Measurements from ENCODE around the gene DLX3. TPM values are rescaled to one million over a fixed set of nuclear protein-coding genes. Genes with fewer than 3 reads are reported as not detected.

Gene DLX3
- total RNA-seq, 1 experiment from 2014 or later, result 4.9 TPM

DNA sequence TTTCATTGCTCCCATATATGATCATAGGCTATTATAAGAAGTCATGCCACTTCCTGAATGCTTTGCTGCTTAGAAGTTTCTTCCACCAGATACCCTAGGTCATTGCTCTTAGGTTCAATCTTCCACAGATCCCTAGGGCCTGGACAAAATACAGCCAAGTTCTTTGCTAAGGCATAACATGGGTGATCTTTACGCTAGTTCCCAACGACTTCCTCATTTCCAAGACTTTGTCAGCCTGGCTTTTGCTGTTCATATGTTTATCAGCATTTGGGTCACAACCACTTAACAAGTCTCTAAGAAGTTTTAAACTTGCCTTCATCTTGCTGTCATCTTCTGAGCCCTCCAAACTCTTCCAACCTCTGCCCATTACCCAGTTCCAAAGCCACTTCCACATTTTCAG is 20.1 kb upstream of the DLX3 start:
- Mint-ChIP-seq H3K27ac (ENCODE audit: unreplicated experiment) (no peak overlapping the region), H3K27me3 (ENCODE audit: insufficient read depth, unreplicated experiment) (no peaks in the 10 kb centered on the region), H3K36me3 (ENCODE audit: insufficient read depth, unreplicated experiment) (no peaks in the 10 kb centered on the region), H3K9me3 (ENCODE audit: unreplicated experiment) (peaks cover 14% of the 10 kb centered on the region), H3K4me3 (ENCODE audit: unreplicated experiment) (no peak overlapping the region), H3K4me1 (ENCODE audit: low read depth, unreplicated experiment) (no peaks in the 10 kb centered on the region)
- TF ChIP-seq CTCF (IDR thresholded peaks at IDR 0.05; ENCODE audit: insufficient read depth in 1 of 2, low read depth in 1 of 2, low read length in 1 of 2, severe bottlenecking in 1 of 2, unreplicated experiment in 1 of 2), result no peak
- POLR2A ChIA-PET, result interaction anchor here (1.0 kb wide), 1 partner anchor 41 kb away, joined by 3 read pairs; the partner anchor contains the start of gene ITGA3
- Histone ChIP-seq H3K4me3 (ENCODE audit: low read depth, low read length) (no peak overlapping the region), H3K27me3 (replicated peaks; ENCODE audit: control insufficient read depth, insufficient read depth, low read length) (no peaks in the 10 kb centered on the region), H3K36me3 (ENCODE audit: control insufficient read depth, insufficient read depth, low read length) (no peaks in the 10 kb centered on the region), H3K9me3 (no peaks in the 10 kb centered on the region), H3K4me1 (no peaks in the 10 kb centered on the region)
- CTCF ChIA-PET, result no interaction called here
- intact Hi-C loops (cut with micrococcal nuclease; ENCODE audit: unreplicated experiment), result no loop called here
- no TSS peak for BruUV-seq (replicated peaks)
- DNase-seq, result no peak

DNA sequence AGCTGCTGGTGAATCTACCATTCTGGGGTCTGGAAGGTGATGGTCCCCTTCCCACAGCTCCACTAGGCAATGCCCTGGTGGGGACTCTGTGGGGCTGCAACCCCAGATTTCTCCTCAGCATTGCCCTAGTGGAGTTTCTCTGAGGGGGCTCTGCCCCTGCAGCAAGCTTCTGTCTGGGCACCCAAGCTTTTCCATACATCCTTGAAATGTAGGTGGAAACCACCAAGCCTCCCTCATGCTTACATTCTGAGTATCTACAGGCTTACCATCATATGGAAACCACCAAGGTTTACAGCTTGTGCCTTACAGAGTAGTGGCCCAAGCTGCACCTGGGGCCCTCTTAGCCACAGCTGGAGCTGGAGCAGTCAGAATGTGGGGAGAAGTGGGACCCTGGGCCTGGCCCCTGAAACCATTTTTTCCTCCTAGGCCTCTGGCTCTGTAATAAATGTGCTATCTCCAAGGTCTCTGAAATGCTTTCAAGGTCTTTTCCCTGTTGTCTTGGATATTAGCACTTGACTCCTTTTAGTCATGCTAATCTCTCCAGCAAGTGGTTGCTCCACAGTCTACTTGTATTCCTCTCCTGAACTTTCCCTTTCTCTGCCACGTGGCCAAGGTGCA is 19.6 kb upstream of the DLX3 start:
- no peak overlapping the region for H3K4me3 ChIP-seq (ENCODE audit: low read depth, low read length)
- CTCF ChIA-PET, result no interaction called here
- POLR2A ChIA-PET, result interaction anchor here (1.0 kb wide), 1 partner anchor 42 kb away, joined by 3 read pairs; the partner anchor contains the start of gene ITGA3
- TF ChIP-seq CTCF (IDR thresholded peaks at IDR 0.05; ENCODE audit: insufficient read depth in 1 of 2, low read depth in 1 of 2, low read length in 1 of 2, severe bottlenecking in 1 of 2, unreplicated experiment in 1 of 2), result no peak
- intact Hi-C loops (cut with micrococcal nuclease; ENCODE audit: unreplicated experiment), result no loop called here
- H3K27ac Mint-ChIP-seq (ENCODE audit: unreplicated experiment), result no peak overlapping the region
- DNase-seq, result no peak
- peaks cover 14% of the 10 kb centered on the region for H3K9me3 Mint-ChIP-seq (ENCODE audit: unreplicated experiment)
- no peak overlapping the region for H3K4me3 Mint-ChIP-seq (ENCODE audit: unreplicated experiment)
- no peaks in the 10 kb centered on the region for H3K36me3 Mint-ChIP-seq (ENCODE audit: insufficient read depth, unreplicated experiment)
- H3K9me3 ChIP-seq, result no peaks in the 10 kb centered on the region
- no peaks in the 10 kb centered on the region for H3K4me1 ChIP-seq
- H3K36me3 ChIP-seq (ENCODE audit: control insufficient read depth, insufficient read depth, low read length), result no peaks in the 10 kb centered on the region
- H3K27me3 ChIP-seq (replicated peaks; ENCODE audit: control insufficient read depth, insufficient read depth, low read length), result no peaks in the 10 kb centered on the region
- no TSS peak for BruUV-seq (replicated peaks)
- no peaks in the 10 kb centered on the region for H3K4me1 Mint-ChIP-seq (ENCODE audit: low read depth, unreplicated experiment)
- no peaks in the 10 kb centered on the region for H3K27me3 Mint-ChIP-seq (ENCODE audit: insufficient read depth, unreplicated experiment)

GRCh38 chr17:50013079-50013478 is 18.1 kb upstream of the DLX3 start:
- Histone ChIP-seq H3K36me3 (ENCODE audit: control insufficient read depth, insufficient read depth, low read length) (no peaks in the 10 kb centered on the region), H3K9me3 (no peaks in the 10 kb centered on the region), H3K4me1 (no peaks in the 10 kb centered on the region), H3K4me3 (ENCODE audit: low read depth, low read length) (no peak overlapping the region), H3K27me3 (replicated peaks; ENCODE audit: control insufficient read depth, insufficient read depth, low read length) (no peaks in the 10 kb centered on the region)
- Mint-ChIP-seq H3K4me1 (ENCODE audit: low read depth, unreplicated experiment) (no peaks in the 10 kb centered on the region), H3K9me3 (ENCODE audit: unreplicated experiment) (peaks cover 25% of the 10 kb centered on the region), H3K27ac (ENCODE audit: unreplicated experiment) (no peak overlapping the region), H3K4me3 (ENCODE audit: unreplicated experiment) (no peak overlapping the region), H3K27me3 (ENCODE audit: insufficient read depth, unreplicated experiment) (peaks cover 4% of the 10 kb centered on the region), H3K36me3 (ENCODE audit: insufficient read depth, unreplicated experiment) (no peaks in the 10 kb centered on the region)
- CTCF ChIA-PET, result no interaction called here
- no peak for DNase-seq
- no TSS peak for BruUV-seq (replicated peaks)
- TF ChIP-seq CTCF (IDR thresholded peaks at IDR 0.05; ENCODE audit: insufficient read depth in 1 of 2, low read depth in 1 of 2, low read length in 1 of 2, severe bottlenecking in 1 of 2, unreplicated experiment in 1 of 2), result no peak
- POLR2A ChIA-PET, result no interaction called here
- intact Hi-C loops (cut with micrococcal nuclease; ENCODE audit: unreplicated experiment), result no loop called here
